AG04449 (cell line): ENCODE data around the gene DOCK11.

Experiments used
- CTCF ChIA-PET: fragments of 350-600 bp; formaldehyde crosslinking; extraction: SDS; loops from one replicate; lab custom pipeline; 2021; ENCODE audit warnings: antibody characterized with exemption; lab: Yijun Ruan, JAX
- POLR2A ChIA-PET: fragments of 400-600, 350-600 bp; formaldehyde crosslinking; extraction: SDS; loops from one replicate; lab custom pipeline; 2020; ENCODE audit warnings: antibody characterized with exemption, inconsistent platforms; lab: Yijun Ruan, JAX
- DNase-seq: peaks from one replicate; pipeline ENCODE4 v3.0.0-alpha.2; 2010; ENCODE audit warnings: low read depth, low spot score
- H3K4me3 ChIP-seq: 2 replicates; pipeline ENCODE4 v1.5.1; 2011; ENCODE audit warnings: low read depth, mild to moderate bottlenecking, control low read depth, low read length
- CTCF ChIP-seq: IDR thresholded peaks from one replicate; pipeline ENCODE4 v1.5.1; 2011; ENCODE audit warnings: mild to moderate bottlenecking, moderate library complexity, low read length, control low read depth, inconsistent platforms; ENCODE audit not compliant: insufficient read depth; ENCODE audit errors: missing control alignments

DOCK11 gene

GRCh38 chrX:118593407-118593806 is 97.8 kb downstream of the DOCK11 start:
- POLR2A ChIA-PET, result no interaction called here
- CTCF ChIA-PET, result no interaction called here

GRCh38 chrX:118594697-118595420 is 99.2 kb downstream of the DOCK11 start:
- no peak overlapping the region for H3K4me3 ChIP-seq
- TF ChIP-seq CTCF, result no peak
- POLR2A ChIA-PET, result no interaction called here
- CTCF ChIA-PET, result no interaction called here
- no peak for DNase-seq

More at GRCh38 chrX:118593407-118593806, 97.8 kb downstream of the DOCK11 start:
- no peak for TF ChIP-seq CTCF
- no peak for DNase-seq
- H3K4me3 ChIP-seq, result no peak overlapping the region

GRCh38 chrX:118595501-118596042 is 100.0 kb downstream of the DOCK11 start:
- ChIA-PET CTCF (no interaction called here), POLR2A (no interaction called here)
- H3K4me3 ChIP-seq, result no peak overlapping the region
- DNase-seq, result no peak
- TF ChIP-seq CTCF, result no peak

- ChIA-PET CTCF (no interaction called here), POLR2A (no interaction called here)
- no peak overlapping the region for H3K4me3 ChIP-seq
- no peak for DNase-seq
- no peak for TF ChIP-seq CTCF
Measured at GRCh38 chrX:118596390-118596789, 100.8 kb downstream of the DOCK11 start.

GRCh38 chrX:118603981-118604380 is 108.4 kb downstream of the DOCK11 start:
- H3K4me3 ChIP-seq, result no peak overlapping the region
- POLR2A ChIA-PET, result no interaction called here
- CTCF ChIA-PET, result interaction anchor here (1.6 kb wide), 1 partner anchor 144 kb away, joined by 7 read pairs; no protein-coding TSS in a partner anchor
- DNase-seq, result no peak
- peak; percentile 60 for TF ChIP-seq CTCF

GRCh38 chrX:118612290-118612689 is 116.7 kb downstream of the DOCK11 start:
- POLR2A ChIA-PET, result no interaction called here
- no peak for DNase-seq
- no peak overlapping the region for H3K4me3 ChIP-seq
- TF ChIP-seq CTCF, result no peak
- CTCF ChIA-PET, result interaction anchor here (1.0 to 1.3 kb wide), 2 partner anchors 9 to 31 kb away, joined by 3 to 4 read pairs; no protein-coding TSS in a partner anchor
